ENCODE measurements around the gene TTC32.

- TF ChIP-seq CTCF (IDR thresholded peaks at IDR 0.05; ENCODE audit: low read length) = no peak
- no peak for TF ChIP-seq EZH2 (IDR thresholded peaks at IDR 0.05; ENCODE audit: borderline replicate concordance, low read length)
Observed at GRCh38 chr2:19942199-19942598, 40.4 kb upstream of the TTC32 start.

Measured in OCI-LY1 (cell line).